HPDE6-E6E7 (cell line): ENCODE data around the gene LMBR1L.

Source experiments
- DNase-seq: peaks from one replicate; pipeline ENCODE4 v3.0.0; 2011; ENCODE audit warnings: missing footprints; ENCODE audit errors: extremely low spot score

Gene LMBR1L

DNA sequence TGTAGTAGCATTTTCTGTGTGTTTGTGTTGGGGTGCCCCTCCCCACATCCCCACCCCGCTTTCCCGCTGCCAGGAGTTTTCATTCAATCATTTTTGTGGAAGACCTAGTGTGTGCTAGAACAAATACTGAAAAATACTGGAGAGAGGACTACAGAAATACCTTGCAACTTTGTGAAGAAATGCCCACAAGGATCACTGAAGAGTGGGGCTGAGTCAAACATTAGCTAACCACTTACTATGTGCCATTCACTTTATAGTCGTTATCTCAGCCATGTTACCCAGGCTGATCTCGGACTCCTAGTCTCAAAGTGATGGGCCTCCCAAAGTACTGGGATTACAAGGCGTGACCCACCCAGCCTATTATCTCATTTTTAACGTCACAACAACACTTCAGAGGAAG is 559 bp upstream of the LMBR1L start:
- no peak for DNase-seq

DNA sequence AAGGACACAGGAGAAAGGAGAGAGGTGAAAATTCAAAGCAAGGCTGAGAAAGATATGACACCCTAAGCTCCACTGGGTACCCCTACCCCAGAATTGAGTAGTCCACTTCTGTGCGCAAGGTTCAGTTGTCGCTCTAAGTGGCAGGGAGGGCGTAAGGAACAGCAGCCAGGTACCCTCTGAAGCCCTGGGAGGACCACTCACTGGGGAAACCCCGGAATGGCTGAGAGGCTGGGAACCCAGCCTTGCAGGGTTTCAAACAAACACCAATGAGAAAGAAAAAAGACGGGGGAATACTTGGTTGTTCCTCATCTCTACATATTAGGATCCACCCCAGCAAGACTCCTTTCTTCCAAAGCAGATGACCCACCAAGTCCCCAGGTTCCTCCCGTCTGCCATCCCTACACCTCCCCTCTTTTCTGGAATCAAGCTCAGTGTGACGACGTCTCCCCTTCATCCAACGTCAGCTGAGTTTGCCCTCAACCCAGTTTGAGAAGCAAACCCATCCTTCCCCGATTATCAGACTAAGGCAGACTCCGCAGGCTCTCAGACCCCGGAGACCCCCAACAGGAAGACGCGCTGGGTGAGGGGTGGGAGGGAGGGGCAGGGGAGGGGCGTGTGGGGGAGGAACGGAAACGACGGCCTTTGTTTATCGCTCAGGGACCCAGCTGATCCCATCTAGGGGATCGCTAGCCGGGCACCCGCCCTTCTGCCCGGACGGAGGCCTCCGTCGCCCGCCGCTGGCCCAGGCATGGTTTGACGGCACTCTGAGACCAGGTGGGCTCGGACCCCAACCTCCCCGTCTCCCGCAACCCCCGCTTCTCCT is 795 bp downstream of the LMBR1L start:
- no peak for DNase-seq

GRCh38 chr12:49108958-49109404 is 1.7 kb downstream of the LMBR1L start:
- DNase-seq: no peak

- DNase-seq: peak; percentile 94
Observed at GRCh38 chr12:49105504-49106084, 5.1 kb downstream of the LMBR1L start.

DNA sequence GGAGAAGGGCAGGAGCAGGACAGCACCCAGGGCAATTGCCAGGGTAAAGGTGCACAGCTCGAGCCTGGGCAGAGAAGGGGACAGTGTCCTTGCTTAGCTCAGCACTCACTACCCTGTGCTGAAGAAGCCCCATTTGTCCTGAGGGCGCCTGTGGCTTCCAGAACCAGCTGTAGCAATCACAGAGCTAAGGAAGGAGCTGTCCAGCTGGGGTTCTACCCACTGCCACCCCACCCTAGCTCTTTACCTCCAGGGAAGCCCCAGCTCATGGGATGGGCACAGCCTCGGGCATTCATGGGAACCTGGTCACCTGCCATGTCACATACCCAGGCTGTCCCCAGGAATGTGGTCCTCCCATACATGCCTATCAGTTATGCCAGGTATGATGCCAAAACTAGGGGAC is 5.8 kb downstream of the LMBR1L start:
- no peak for DNase-seq

DNA sequence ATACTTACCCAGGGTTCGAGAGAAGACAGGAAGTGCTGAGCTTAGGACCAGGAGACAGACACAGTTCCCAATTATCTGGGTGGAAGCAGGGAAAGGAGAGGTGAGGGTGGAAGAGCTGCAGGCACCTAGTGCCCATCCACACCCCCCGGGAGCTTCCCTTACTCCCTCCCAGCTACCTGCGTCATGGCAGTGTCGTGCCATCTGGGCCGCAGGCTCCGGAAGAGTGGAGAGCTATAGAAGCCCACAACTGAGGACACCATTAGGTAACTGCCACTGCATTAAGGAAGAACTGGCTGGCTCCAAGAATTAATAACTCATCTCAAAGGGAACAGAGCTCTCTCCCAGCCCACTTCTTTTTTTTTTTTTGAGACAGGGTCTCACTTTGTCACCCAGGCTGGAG is 10.3 kb downstream of the LMBR1L start:
- DNase-seq: no peak

GRCh38 chr12:49098703-49099102 is 11.9 kb downstream of the LMBR1L start:
- DNase-seq: no peak

DNA sequence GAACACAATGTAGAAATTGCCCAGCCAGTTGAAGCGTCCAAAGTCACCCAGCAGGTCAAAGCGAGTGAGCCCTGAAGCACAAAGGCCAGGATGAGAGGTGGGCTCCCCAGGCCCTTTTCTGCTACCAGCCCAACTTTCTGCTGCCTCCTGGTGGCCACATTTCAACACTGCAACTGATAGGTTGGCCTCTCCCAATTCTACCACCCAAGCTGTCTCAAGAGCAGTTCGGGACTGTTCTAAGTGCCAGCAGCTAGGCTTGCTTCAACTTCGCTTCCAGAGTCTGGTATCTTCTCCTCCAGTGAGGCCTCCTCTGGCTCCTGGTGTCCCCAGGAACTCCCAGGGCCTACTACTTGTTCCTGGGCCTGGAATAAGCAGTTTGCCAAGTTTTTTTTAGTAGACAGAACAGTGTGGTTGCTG is 12.6 kb downstream of the LMBR1L start:
- DNase-seq: no peak

DNA sequence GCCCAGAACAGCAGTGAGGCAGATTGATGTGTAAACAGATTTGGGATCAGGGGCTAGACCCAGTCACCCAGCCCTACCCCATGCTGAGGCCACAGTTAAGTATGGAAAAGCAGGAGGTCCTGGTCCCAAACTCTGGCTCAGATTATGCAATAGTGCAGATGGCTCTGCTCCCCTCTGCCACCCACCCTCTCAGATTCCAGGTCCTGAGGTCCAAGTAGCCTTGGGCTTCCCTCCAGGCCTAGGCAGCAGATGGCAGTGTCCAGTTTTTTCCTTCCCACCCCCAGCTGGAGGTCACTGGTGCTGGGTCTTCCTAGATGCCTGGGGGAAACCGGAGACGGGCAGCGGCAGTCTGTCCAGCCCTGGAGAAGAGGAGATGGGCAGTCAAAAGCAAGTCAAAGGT is 13.3 kb downstream of the LMBR1L start:
- no peak for DNase-seq

- no peak for DNase-seq
Observed at GRCh38 chr12:49094975-49095365, 15.7 kb downstream of the LMBR1L start.

- no peak for DNase-seq
Observed at GRCh38 chr12:49094160-49094974, 16.3 kb downstream of the LMBR1L start, which contains the start of gene DHH. Gene DHH, minus strand, starts transcription at chr12:49094801. Its CDS starts 289 bp downstream, at chr12:49094512.

DNA sequence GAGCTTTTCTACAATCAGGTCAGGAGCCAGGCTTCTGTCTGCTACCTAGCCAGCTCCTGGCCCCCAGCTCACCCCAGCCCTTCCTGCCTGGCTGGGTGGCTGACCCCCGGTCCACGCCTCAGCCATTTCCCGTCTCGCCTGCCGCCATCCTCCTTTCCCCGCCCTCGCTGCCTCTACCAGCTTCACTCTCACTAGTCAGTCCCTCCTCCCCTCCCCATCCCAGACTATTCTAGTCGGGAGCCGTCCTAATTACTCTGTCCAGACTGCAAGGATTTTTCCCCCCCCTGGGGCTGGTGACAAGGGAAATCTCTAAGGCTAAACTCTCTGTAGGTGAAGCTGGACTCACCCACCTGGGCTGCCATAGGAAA is 16.9 kb downstream of the LMBR1L start:
- no peak for DNase-seq

DNA sequence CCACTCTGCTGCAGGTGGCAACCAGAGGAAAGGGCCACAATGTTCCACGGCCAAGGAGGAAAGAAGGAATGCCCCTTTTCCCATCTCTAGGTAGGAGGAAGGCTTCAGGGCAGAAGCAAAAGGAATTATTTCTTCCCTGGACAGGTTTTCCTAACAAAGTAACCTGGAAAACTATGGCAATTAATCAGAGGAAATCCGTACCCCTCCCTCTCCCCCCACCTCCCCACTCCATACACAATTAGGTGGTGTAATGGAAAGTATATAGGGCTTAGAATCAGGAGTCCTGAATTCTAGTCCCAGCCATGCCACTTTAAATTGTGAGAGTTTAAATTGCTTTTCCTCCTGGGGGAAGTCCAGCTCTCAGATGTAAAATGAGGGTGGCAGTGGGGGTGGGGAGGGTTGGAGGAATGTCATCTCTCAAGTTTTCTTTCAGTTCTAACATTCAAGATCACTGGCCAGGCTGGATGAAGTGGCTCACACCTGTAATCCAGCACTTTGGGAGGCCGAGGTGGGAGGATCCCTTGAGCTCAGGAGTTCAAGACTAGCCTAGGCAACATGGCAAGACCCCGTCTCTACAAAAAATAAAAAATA is 17.7 kb downstream of the LMBR1L start:
- no peak for DNase-seq

DNA sequence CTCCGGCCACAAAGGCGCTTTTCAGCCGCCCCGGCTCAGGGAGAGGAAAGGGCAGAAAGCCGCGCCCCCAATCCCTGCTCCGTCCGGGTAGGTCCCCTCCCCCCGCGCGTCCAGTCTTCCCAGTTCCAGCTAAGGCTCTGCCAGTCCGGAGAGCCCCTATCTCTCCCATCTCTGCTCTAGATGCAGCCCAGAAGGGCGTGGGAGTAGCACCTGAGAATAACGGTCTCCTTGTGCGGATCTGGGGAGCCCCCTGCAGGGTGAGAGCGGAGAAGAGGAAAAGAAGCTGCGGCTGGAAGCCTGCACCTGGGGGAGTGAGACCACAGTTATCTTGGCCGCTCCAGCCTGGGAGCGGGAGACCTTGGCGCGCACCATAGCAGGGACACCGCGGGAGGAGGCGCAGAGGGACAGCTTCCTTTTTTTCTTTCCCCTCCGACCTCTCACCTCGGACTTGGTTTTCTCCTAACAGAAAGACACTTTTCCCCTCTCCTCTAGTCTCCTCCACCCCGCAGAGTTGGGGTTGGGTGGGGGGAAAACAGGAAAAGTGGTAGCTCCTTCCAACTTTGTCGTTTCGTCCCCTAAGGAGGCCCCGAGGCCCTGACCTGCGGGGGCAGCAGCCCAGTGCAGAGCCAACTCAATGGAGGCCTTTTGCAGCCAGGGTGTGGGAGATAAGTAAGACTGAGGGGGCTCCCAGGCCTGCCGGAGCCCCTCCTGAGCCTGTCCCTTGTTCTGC is 18.4 kb downstream of the LMBR1L start:
- no peak for DNase-seq

- DNase-seq: no peak
Observed at GRCh38 chr12:49091836-49092085, 18.9 kb downstream of the LMBR1L start.

DNA sequence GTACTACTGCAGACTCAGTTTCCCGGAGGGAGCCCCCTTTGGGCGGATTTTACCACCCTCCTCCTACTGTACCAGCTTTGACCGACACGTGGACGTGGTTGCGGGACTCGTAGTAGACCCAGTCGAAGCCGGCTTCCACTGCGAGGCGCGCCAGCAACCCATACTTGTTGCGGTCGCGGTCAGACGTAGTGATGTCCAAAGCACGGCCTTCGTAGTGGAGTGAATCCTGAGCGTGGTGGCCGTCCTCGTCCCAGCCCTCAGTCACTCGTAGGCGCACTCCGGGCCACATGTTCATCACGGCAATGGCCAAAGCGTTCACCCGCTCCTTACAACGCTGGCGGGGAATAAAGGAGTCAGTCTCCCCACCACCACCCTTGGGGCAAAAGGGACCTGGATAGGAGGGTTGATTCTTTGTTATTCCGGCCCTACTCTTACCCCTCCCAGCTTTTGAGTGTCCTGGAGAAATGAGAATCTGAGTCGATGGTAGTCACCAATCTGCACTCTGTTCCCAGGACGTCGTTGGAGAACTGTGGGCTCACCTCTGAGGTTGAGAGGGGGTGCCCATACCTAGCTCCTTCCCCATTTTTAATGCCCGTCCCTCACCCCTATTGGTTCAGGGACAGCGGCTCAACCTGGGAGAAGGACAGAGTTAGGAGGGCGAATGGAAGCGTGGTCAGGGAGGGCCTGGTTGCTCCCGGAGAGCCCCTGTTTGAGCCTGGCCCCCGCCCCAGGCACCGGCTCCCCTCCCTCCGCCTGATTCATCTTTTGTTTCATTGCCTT is 19.4 kb downstream of the LMBR1L start:
- no peak for DNase-seq

- no peak for DNase-seq
Observed at GRCh38 chr12:49089821-49090773, 20.6 kb downstream of the LMBR1L start.

DNA sequence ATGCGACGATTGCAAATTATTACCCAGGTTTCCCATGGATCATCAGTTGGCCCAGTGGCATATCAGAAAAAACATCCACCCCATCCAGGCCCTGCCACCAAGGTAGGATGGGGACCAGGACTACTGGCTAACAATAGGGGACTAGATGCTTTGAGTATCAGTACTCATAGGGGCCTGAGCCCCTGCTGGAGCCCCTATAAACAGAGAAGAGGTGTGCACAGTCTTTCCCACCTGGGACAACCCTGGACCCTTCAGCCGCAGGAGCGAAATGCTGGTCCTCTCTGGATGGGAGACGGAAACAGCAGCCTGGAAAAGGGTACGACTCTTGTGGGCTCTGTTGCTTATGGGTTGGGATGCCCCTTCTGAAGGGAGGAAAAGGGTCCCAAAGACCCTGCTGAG is 21.7 kb downstream of the LMBR1L start:
- no peak for DNase-seq

DNA sequence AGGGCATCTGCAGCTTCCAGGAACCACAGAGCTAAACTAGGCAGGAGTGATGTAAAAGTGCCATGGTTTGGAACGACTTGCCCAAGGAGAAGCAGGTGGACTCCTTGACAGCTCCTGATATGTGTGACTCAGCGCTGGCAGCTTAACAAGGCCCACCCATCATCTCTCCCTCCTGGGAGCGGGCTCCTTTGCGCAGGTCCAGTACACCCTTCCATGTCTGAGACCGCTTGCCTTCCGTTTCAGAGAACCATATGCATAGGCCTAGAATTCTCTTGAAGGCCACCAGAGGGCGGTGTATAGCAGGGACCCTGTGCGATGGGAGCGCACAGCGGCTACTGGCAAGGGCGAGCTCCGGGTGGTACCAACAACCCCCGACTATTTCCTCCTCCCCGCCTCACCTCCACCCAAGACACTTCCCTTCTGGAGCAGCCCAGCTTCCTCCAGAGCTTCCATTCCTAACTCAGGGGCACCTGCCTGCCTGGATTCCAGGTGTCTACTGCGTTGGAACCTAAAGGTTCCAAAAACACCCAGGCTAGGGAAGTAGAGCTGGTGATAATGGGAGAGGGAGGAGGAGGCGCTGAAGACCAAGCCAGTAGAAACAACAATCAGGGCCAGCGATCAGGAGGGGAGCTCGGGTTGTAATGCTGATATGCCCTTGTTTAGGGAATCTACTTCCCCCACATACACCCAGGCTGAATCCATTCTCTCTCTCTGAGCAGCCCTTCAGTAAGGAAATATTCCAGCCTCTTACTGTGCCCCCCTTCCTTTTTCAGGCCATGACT is 22.3 kb downstream of the LMBR1L start:
- DNase-seq: peak; percentile 82
